ENCODE measurements around the gene EIF4A3.

- TF ChIP-seq, protein P1, sequence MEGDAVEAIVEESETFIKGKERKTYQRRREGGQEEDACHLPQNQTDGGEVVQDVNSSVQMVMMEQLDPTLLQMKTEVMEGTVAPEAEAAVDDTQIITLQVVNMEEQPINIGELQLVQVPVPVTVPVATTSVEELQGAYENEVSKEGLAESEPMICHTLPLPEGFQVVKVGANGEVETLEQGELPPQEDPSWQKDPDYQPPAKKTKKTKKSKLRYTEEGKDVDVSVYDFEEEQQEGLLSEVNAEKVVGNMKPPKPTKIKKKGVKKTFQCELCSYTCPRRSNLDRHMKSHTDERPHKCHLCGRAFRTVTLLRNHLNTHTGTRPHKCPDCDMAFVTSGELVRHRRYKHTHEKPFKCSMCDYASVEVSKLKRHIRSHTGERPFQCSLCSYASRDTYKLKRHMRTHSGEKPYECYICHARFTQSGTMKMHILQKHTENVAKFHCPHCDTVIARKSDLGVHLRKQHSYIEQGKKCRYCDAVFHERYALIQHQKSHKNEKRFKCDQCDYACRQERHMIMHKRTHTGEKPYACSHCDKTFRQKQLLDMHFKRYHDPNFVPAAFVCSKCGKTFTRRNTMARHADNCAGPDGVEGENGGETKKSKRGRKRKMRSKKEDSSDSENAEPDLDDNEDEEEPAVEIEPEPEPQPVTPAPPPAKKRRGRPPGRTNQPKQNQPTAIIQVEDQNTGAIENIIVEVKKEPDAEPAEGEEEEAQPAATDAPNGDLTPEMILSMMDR (IDR thresholded peaks at IDR 0.05): no peak
- TF ChIP-seq EP300 (IDR thresholded peaks at IDR 0.05): no peak
Observed at GRCh38 chr17:80119839-80120238, 27.1 kb downstream of the EIF4A3 start.

Data from esophagus muscularis mucosa (tissue), 3 donors.